HG02798 (cell line): ENCODE measurements around the gene SETD1A.

Experiments
- ATAC-seq: cut with Tn5 transposase; IDR thresholded peaks from one replicate; pipeline ENCODE4 v1.9.1; 2021; ENCODE audit warnings: mild to moderate bottlenecking; ENCODE audit not compliant: unreplicated experiment, poor library complexity

SETD1A gene

GRCh38 chr16:30957456-30958174, at the start of gene SETD1A:
SETD1A (plus strand) TSS chr16:30957754; CDS start chr16:30958732, 978 bp downstream.
- ATAC-seq, result peak; percentile 78

DNA sequence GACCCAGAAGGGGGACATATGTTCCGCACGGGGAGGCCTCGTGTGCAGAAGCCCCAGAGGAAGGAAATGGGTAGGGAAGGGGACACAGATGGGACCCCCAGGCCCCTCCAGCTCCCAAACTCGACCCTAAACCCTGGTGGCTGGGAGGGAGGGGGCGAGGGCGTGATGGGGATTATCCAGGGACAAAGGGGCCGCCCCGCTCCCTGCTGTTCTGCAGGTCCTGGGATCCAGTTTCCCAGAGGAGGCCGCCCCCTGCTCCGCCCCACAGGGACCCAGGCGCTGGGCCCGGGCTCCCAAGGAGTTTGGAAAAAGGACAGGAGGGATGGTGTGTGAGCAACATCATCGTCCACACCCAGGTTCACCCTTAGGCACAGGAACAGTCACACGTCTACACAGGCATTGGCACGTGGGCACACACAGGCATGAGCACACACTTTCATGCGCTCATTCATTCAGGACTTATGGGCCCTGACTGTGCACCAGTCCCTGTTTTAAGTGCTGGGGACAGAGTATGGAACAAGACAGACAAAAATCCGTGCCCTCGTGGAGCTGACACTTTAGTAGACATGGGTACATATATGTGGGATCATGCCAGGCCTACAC, 47.0 kb upstream of the SETD1A start:
- ATAC-seq, result no peak

GRCh38 chr16:30912794-30913412, 44.7 kb upstream of the SETD1A start:
- no peak for ATAC-seq

- no peak for ATAC-seq
These were observed 42.7 kb upstream of the SETD1A start for GRCh38 chr16:30914830-30915229.

DNA sequence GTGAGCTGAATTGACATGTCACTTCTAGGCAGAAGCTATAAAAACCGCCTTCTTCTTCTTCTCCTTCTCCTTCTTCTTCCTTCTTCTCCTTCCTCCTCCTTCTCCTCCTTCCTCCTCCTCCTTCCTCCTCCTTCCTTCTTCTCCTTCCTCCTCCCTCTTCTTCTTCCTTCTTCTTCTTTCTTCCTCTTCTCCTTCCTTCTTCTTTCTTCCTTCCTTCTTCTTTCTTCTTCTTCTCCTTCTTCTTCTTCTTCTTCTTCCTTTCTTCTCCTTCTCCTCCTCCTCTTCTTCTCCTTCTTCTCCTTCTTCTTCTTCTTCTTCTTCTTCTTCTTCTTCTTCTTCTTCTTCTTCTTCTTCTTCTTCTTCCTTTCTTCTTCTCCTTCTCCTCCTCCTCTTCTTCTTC, 38.9 kb upstream of the SETD1A start:
- ATAC-seq, result no peak

DNA sequence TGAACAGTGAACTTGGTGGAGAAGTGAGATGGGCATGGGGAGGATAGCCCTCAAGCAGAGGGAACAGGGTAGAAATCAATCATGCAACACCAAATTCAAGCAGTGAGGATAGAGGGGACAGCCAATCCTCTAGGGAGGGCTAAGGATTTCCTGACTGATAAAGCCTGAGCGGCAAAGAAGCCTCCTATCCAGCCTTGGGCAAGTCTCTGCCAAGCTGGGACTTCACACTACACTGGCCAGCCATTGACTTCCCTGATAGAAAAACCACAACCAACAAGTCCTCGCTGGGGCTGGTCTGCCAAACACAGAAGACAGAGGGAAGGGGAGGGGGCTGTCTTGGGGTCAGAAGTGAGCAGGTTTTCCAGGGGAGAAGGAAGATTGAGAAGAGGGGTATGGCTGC, 36.7 kb upstream of the SETD1A start:
- ATAC-seq, result no peak

- no peak for ATAC-seq
These were observed 36.2 kb upstream of the SETD1A start for GRCh38 chr16:30921459-30921747.

GRCh38 chr16:30921748-30922419, 35.7 kb upstream of the SETD1A start:
- no peak for ATAC-seq

GRCh38 chr16:30922420-30922959, 35.1 kb upstream of the SETD1A start:
- ATAC-seq, result peak; percentile 79

DNA sequence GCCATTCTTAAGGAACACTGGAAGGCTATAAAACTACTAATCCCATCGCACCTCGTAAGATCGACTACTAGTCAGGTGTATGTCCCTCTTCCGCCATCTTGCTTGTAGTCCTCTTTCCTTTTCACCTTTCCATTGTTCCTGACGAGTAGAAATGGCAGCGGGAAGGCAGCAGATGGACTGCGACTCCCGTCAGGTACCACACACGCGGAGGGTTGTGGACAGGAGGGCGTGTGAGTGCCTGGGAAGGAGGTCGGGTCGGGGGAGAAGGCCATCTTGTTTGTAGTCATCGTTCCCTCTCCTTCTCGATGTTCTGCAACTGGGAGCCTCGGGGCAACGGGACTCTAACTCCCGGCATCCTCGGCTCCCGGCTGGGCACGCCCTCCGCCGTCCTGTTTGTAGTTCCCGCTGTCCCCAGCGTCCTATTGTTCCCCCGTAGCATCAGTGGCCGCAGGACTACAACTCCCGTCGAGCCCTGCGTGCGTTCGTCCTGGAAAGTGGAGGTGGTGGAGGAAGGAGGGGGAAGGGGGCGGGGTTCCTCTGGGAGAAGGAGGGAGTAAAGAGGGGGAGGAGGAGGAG, 34.5 kb upstream of the SETD1A start:
- peak; percentile 75 for ATAC-seq

DNA sequence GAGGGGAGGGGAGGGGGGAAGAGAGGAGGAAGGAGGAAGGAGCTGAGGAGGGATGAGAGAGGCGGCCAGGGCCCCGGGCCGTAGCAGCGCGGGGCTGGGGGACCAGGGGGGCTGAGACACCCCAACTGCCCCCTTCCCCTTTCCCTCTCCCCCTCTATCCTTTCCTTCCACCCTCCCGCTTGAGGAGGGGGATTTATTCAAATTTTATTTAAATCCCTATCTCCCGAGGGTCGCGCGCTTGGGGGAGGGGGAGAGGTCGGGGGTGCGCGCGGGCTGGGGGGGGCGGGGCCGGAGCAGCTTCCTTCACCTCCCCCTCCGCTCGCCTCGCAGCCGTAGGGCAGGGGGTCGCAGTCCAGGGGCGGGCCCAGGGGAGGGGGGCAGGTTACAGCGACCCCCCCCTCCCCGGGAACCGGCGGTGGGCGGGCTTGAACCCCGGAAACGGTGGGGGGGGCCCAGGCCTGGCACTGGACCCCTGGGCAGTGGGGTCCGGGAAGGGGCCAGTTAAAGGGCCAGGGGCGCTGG, 33.9 kb upstream of the SETD1A start, which contains the start of gene FBXL19:
Gene FBXL19, plus strand, starts transcription at position 19 of the 522 bp plus-strand sequence. CDS start 2,183 bp downstream, outside the sequence.
- no peak for ATAC-seq

DNA sequence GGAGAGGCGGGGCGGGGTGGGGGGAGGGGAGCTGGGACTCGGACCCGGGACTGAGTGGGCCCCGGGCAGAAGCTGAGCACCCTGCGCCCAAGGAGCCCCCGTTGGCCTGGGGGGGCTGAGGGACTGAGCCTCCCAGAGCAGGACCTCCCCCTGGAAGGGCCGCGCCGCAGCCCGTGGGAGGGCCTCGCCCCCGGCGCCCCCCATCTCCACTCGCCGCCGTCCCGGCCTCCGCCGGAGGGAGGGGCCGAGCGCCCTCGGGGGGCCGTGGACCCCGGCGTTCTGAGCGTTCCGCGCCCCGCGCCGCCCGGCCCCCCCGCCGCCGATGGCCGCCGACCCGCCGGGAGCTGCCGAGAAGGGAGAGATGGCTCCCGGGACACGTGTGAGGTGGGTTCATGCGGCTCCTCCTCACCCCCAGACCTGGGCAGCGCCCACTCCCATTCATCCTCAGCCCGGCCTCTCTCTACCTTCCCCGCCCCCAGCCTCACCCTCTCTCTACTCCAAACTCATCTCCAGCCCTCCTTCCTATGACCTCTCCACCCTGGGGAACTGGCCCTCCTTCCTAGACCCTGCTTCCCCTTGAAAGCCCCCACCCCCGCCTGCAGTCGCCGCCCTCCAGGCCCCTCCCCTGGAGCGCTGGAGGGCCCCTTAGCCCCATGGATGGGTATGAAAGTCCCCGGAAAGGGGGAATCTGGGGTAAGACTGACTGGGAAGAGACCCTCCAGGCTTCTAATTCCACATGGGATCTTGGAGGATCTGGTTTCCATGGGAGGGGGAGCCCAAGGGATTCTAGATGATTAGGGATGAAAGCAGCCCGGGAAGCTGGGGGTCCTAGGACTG, 33.3 kb upstream of the SETD1A start:
- no peak for ATAC-seq

- ATAC-seq, result no peak
These were observed 32.5 kb upstream of the SETD1A start for GRCh38 chr16:30924913-30925631.

- no peak for ATAC-seq
These were observed 31.9 kb upstream of the SETD1A start for GRCh38 chr16:30925632-30925987.

DNA sequence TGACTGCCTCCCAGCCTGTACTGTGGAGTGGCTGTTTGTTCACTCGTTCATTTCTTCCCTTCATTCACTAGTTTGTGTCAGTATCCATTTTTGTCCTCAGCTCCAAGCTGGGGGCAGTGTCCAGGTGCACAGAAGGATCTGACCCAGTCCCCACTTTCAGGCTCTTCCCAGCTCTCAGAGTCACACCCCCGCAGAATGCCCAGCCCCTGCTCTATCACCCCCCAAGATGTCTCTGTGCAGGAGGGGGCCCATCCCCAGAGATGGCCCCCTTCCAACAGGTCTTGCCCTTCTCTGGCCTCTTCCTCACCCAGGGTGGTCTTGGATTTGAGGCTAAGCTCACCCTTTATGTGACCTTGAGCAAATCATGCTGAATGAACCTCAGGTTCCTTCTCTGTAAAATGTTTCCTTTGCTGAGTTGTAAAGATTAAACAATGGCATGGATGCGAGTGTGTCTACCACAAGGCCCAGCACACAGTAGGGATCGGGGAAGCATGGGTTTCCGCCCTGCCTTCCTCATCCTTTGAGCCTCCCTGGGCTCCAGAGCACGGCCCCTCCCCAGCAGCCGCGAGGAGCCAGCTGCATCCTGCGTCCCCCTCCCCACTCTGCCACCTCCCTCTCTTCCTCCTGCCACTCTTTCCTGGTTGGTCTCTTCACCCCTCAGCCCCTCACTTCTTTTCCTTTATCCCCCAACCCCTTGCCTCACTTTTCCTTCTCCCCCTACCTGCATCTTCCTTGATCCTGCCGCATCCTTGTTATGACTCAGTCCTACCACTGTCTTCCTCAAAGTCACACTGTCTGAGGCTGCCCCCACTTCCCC, 31.4 kb upstream of the SETD1A start:
- ATAC-seq, result no peak

DNA sequence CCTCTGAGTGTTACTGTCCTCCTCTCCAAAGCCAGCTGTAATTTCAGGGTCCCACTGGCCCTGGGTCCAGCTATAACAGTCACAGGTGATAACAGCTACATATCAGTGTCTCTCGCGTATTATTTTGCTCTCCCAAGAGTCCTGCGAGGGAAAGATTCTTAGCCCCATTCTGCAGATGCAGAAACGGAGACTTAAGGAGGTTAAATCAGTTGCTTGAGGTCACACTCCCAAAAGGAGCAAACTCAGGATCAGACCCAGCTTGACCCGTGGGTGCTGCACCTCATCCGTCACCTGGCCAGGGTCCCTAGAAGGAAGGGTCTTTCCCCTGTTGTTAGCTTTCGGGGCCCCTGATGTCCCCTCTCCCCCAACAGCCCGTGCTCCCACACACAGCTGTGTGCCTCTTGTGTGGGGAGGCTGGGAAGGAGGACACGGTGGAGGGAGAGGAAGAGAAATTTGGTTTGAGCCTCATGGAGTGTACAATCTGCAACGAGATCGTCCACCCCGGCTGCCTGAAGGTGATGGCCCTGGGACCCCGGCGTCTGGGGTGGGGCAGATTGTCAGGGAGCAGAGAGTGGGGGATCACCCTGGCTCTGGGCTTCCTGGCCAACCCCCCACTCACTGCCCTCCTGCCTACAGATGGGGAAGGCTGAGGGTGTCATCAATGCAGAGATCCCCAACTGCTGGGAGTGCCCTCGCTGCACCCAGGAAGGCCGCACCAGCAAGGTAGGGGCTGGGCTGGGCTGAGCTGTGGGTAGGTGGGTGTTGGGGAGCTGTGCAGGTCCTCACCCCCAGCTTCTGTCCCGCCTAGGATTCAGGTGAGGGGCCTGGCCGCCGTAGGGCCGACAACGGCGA, 30.4 kb upstream of the SETD1A start:
- ATAC-seq, result no peak

DNA sequence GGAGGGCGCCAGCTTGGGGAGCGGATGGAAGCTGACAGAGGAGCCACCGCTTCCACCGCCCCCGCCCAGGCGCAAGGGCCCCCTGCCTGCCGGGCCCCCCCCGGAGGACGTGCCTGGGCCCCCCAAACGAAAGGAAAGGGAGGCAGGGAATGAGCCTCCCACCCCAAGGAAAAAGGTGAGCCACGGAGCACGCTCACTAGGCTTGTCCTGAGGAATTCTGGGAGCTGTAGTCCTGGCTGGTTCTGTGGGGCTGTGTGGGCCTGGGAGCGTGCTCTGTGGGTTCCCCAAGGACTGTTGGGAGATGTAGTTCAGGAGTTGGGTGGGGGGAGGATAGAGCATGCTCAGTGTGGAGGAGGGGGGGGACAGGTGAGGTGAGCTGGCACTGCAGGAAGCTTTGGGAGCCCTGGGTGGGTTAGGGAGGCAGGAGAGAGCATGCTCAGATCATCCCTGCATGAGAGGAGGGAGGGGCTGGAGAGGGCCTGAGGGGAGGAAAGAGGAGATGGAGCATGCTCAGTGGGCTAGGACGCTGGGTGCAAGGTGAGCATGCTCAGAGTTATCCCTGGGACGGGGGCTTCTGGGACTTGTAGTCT, 29.7 kb upstream of the SETD1A start:
- no peak for ATAC-seq
